Omental fat pad (tissue), 4 donors: ENCODE data around the gene SPTAN1. TPM values are rescaled to one million over a fixed set of nuclear protein-coding genes. Genes with fewer than 3 reads are reported as not detected.

Source experiments
- ATAC-seq: fragments of 150-250 bp; one replicate; pipeline ENCODE4 v1.9.1; 2016; ENCODE audit warnings: mild to moderate bottlenecking, moderate library complexity; ENCODE audit not compliant: low FRiP score
- DNase-seq: peaks from one replicate; pipeline ENCODE4 v3.0.0-alpha.2; 2019; ENCODE audit warnings: low spot score
- CTCF ChIP-seq, 3 donors: fragments of 450-650 bp; IDR thresholded peaks; one replicate each; pipeline ENCODE4 v1.5.1; 2016 to 2017; ENCODE audit warnings: antibody characterized with exemption in 3 of 3, mild to moderate bottlenecking in 3 of 3, moderate library complexity in 2 of 3
- total RNA-seq, 4 donors: library from RNA; depleted of rRNA; stranded (reverse); fragments of >200 nt; gene quantifications; one replicate each; pipeline ENCODE4 v1.1.0, GENCODE V29; 2016

The SPTAN1 gene
- total RNA-seq, 4 donors from 2014 or later, result 231 to 381 (median 300) TPM

- DNase-seq, result peak; percentile 28
- peak; percentile 85 for ATAC-seq
- no peak for TF ChIP-seq CTCF (IDR thresholded peaks at IDR 0.05)
These were observed 55.4 kb downstream of the SPTAN1 start for GRCh38 chr9:128607642-128608350.

DNA sequence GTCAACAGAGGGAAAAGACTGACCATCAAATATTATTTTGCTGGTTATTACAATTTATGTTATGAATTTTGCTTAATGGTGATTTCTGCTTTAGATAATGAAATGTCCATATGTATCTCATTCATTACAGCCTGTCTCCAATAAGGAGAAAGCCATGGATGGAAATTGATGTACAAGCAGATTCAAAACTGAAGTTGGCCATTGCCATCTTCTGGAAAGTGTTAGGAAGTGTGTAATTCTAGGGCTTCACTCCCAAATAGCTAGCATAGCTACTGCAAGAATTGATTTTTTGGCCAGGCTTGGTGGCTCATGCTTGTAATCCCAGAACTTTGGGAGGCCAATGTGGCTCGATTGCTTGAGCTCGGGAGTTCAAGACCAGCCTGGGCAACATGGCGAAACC lies 58.5 kb downstream of the SPTAN1 start:
- ATAC-seq (no peak), DNase-seq (no peak)
- no peak for TF ChIP-seq CTCF (IDR thresholded peaks at IDR 0.05)

GRCh38 chr9:128611600-128612394 lies 59.4 kb downstream of the SPTAN1 start:
- no peak for TF ChIP-seq CTCF (IDR thresholded peaks at IDR 0.05)
- no peak for DNase-seq
- no peak for ATAC-seq

DNA sequence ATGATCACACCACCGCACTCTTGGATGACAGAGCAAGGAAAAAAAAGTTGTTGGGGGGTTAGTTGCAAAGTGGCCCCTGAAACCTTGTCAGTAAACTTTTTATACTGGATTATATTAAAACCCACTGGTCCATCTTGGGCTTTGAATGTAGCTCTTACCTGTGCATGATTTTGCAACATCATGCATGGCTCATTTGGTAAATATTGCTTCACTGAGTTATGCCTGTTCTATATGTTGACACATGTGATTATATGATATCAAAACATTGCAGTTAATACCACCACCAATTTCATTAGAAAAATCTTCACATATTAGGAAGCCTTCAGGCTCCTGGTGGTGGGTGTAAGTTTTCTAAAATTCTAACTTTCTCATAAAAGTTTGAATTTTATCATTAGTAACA lies 62.3 kb downstream of the SPTAN1 start:
- ATAC-seq (no peak), DNase-seq (no peak)
- TF ChIP-seq CTCF (IDR thresholded peaks at IDR 0.05), result no peak

DNA sequence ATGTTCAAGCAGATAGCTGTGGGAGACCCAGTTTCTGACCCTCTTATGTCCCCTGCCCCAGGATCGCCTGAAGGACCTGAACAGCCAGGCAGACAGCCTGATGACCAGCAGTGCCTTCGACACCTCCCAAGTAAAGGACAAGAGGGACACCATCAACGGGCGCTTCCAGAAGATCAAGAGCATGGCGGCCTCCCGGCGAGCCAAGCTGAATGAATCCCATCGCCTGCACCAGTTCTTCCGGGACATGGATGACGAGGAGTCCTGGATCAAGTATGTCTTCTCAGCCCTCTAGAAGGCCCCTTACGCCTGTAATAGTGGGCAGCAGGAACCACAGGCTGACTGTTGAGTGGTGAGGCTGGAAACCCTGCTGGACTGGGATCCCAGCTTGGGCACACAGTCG lies 63.2 kb downstream of the SPTAN1 start:
- TF ChIP-seq CTCF (IDR thresholded peaks at IDR 0.05), result no peak
- DNase-seq (no peak), ATAC-seq (no peak)

GRCh38 chr9:128617943-128618342 lies 65.6 kb downstream of the SPTAN1 start:
- no peak for TF ChIP-seq CTCF (IDR thresholded peaks at IDR 0.05)
- no peak for DNase-seq
- ATAC-seq, result no peak

DNA sequence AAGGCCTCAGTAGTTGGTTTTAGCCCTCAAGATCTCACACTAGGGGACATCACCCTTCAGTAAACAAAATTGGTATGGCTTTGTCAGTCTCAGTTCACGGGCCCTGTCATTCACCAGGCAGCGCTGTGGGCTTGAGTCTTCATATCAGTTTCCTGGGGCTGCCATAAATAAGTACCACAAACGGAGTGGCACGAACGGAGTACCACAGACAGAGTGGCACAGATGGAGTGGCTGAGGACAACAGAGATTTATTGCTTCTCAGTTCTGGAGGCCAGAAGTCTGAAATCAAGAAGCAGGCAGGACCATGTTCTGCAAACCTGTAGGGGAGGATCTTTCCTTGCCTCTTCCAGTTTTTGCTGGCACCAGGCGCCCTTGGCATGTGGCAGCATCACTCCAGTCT lies 66.7 kb downstream of the SPTAN1 start:
- DNase-seq (no peak), ATAC-seq (no peak)
- no peak for TF ChIP-seq CTCF (IDR thresholded peaks at IDR 0.05)
